H1 (cell line): ENCODE data around the gene APOOL. TPM values are rescaled to one million over a fixed set of nuclear protein-coding genes. Genes with fewer than 3 reads are reported as not detected.

Source experiments
- CTCF ChIA-PET: fragments of 300-600 bp; sonication (Branson Sonifier 250); formaldehyde crosslinking; loops from one replicate; lab custom pipeline; 2021; ENCODE audit not compliant: partially characterized antibody; lab: Charles Lee
- POLR2A ChIA-PET: fragments of 300-600 bp; sonication (Branson Sonifier 250); formaldehyde crosslinking; loops from one replicate; lab custom pipeline; 2021; ENCODE audit warnings: inconsistent platforms; ENCODE audit not compliant: partially characterized antibody; lab: Charles Lee
- DNase-seq, 2 experiments: peaks; one replicate each; pipeline versions ENCODE4 v3.0.0 to v3.0.0-alpha.2; 2010 to 2022; ENCODE audit warnings: low spot score in 2 of 2, low read depth in 1 of 2, mixed read lengths in 1 of 2
- FAIRE-seq: peaks from 2 replicates; lab custom pipeline; 2011; peaks lifted over from hg19 to GRCh38; lab: Jason Lieb, UNC
- H2AFZ ChIP-seq: 2 replicates; pipeline ENCODE4 v1.8.1; 2012; ENCODE audit warnings: low read length, inconsistent platforms
- H2AK5ac ChIP-seq: 2 replicates; pipeline ENCODE4 v1.6.1; 2013; ENCODE audit warnings: low read depth, low read length
- H2BK120ac ChIP-seq: replicated peaks from 2 replicates; pipeline ENCODE3; 2013; ENCODE audit warnings: low read depth, low read length, inconsistent platforms
- H2BK12ac ChIP-seq: 2 replicates; pipeline ENCODE4 v1.6.1; 2013; ENCODE audit warnings: low read depth, low read length
- H2BK15ac ChIP-seq: 2 replicates; pipeline ENCODE4 v1.6.1; 2013; ENCODE audit warnings: low read length
- H2BK20ac ChIP-seq: 2 replicates; pipeline ENCODE4 v1.6.1; 2013; ENCODE audit warnings: low read length
- H2BK5ac ChIP-seq: 2 replicates; pipeline ENCODE4 v1.6.1; 2013; ENCODE audit warnings: low read depth, low read length
- H3K14ac ChIP-seq: 2 replicates; pipeline ENCODE4 v1.6.1; 2013; ENCODE audit warnings: inconsistent platforms; ENCODE audit not compliant: insufficient read length
- H3K18ac ChIP-seq: 2 replicates; pipeline ENCODE4 v1.6.1; 2013; ENCODE audit warnings: low read length; ENCODE audit errors: extremely low read depth
- H3K23ac ChIP-seq: 2 replicates; pipeline ENCODE4 v1.6.1; 2013; ENCODE audit warnings: inconsistent platforms; ENCODE audit not compliant: insufficient read length
- H3K23me2 ChIP-seq: 2 replicates; pipeline ENCODE4 v1.6.1; 2013; ENCODE audit warnings: low read depth, low read length
- H3K27ac ChIP-seq: 2 replicates; pipeline ENCODE4 v1.6.1; 2011; ENCODE audit warnings: low read depth, low read length, inconsistent platforms
- H3K27me3 ChIP-seq, 4 experiments: replicated peaks in 1 of 4; 1 replicate in 1 of 4; 2 replicates in 3 of 4; pipeline versions ENCODE4 v1.6.1 to v1.8.1; 2011 to 2013; ENCODE audit warnings: low read length in 3 of 4, mild to moderate bottlenecking in 3 of 4, inconsistent platforms in 2 of 4, mixed read lengths in 2 of 4, moderate library complexity in 1 of 4; ENCODE audit not compliant: control insufficient read depth in 3 of 4, insufficient read depth in 3 of 4; ENCODE audit errors: extremely low read depth in 1 of 4
- H3K36me3 ChIP-seq, 4 experiments: 2 replicates each; pipeline versions ENCODE4 v1.6.1 to v1.8.1; 2011 to 2013; ENCODE audit warnings: mild to moderate bottlenecking in 4 of 4, low read length in 3 of 4, moderate library complexity in 2 of 4, control low read depth in 1 of 4, inconsistent platforms in 1 of 4; ENCODE audit not compliant: insufficient read depth in 4 of 4, control insufficient read depth in 2 of 4
- H3K4ac ChIP-seq: replicated peaks from 2 replicates; pipeline ENCODE3; 2013; ENCODE audit warnings: low read length, low read depth, mixed read lengths, inconsistent platforms; ENCODE audit not compliant: insufficient read length
- H3K4me1 ChIP-seq, 4 experiments: replicated peaks in 1 of 4; 1 replicate in 1 of 4; 2 replicates in 3 of 4; pipeline versions ENCODE4 v1.6.1 to v1.8.1; 2011 to 2013; ENCODE audit warnings: low read length in 3 of 4, inconsistent platforms in 2 of 4, mixed read lengths in 1 of 4; ENCODE audit not compliant: insufficient read depth in 4 of 4, control insufficient read depth in 3 of 4
- H3K4me2 ChIP-seq, 2 experiments: 2 replicates each; pipeline versions ENCODE4 v1.6.1 to v1.8.1; 2011 to 2013; ENCODE audit warnings: low read depth in 2 of 2, low read length in 2 of 2, control low read depth in 1 of 2, inconsistent platforms in 1 of 2, mild to moderate bottlenecking in 1 of 2; ENCODE audit not compliant: insufficient read depth in 1 of 2
- H3K4me3 ChIP-seq, 4 experiments: fragments of 200-600, 300-600 bp in 1 of 4; sonication (generic), shearing (Covaris generic), sonication (Bioruptor Twin) in 1 of 4; 2 replicates each; pipeline versions ENCODE4 v1.5.1 to v1.8.1; 2011 to 2016; ENCODE audit warnings: low read length in 4 of 4, low read depth in 3 of 4, control low read depth in 2 of 4, inconsistent platforms in 2 of 4, mild to moderate bottlenecking in 2 of 4, mixed read lengths in 1 of 4, moderate library complexity in 1 of 4; ENCODE audit not compliant: insufficient read depth in 2 of 4; ENCODE audit errors: extremely low read depth in 1 of 4
- H3K56ac ChIP-seq: replicated peaks from 2 replicates; pipeline ENCODE3; 2013; ENCODE audit warnings: low read depth, mild to moderate bottlenecking, mixed read lengths, low read length, inconsistent platforms; ENCODE audit not compliant: insufficient read length
- H3K79me1 ChIP-seq: 2 replicates; pipeline ENCODE4 v1.6.1; 2013; ENCODE audit warnings: low read depth, low read length, control low read depth
- H3K79me2 ChIP-seq, 2 experiments: 2 replicates each; pipeline versions ENCODE4 v1.6.1 to v1.8.1; 2012 to 2013; ENCODE audit warnings: low read length in 2 of 2, mild to moderate bottlenecking in 2 of 2, inconsistent platforms in 1 of 2; ENCODE audit not compliant: insufficient read depth in 2 of 2, control insufficient read depth in 1 of 2
- H3K9ac ChIP-seq, 4 experiments: replicated peaks in 1 of 4; 1 replicate in 1 of 4; 2 replicates in 3 of 4; pipeline versions ENCODE4 v1.6.1 to v1.8.1; 2011 to 2013; ENCODE audit warnings: low read depth in 3 of 4, low read length in 3 of 4, control low read depth in 2 of 4, mild to moderate bottlenecking in 2 of 4, moderate library complexity in 2 of 4, inconsistent platforms in 1 of 4; ENCODE audit errors: extremely low read depth in 1 of 4
- H3K9me3 ChIP-seq, 2 experiments: 2 replicates each; pipeline versions ENCODE4 v1.6.1 to v1.8.1; 2012 to 2013; ENCODE audit warnings: mild to moderate bottlenecking in 2 of 2, moderate library complexity in 2 of 2, control low read depth in 1 of 2, inconsistent platforms in 1 of 2, low read depth in 1 of 2, low read length in 1 of 2, mixed read lengths in 1 of 2; ENCODE audit not compliant: insufficient read depth in 2 of 2
- H4K20me1 ChIP-seq, 2 experiments: replicated peaks in 1 of 2; 2 replicates each; pipeline versions ENCODE3 to v1.8.1; 2011 to 2013; ENCODE audit warnings: inconsistent platforms in 2 of 2, low read length in 2 of 2, mild to moderate bottlenecking in 1 of 2; ENCODE audit not compliant: insufficient read depth in 2 of 2, control insufficient read depth in 1 of 2
- H4K5ac ChIP-seq: 2 replicates; pipeline ENCODE4 v1.6.1; 2013; ENCODE audit warnings: low read length, low read depth, mixed read lengths, inconsistent platforms; ENCODE audit not compliant: insufficient read length
- H4K8ac ChIP-seq: 2 replicates; pipeline ENCODE4 v1.8.0; 2013; ENCODE audit warnings: mild to moderate bottlenecking, moderate library complexity, low read length, inconsistent platforms; ENCODE audit not compliant: insufficient read depth; ENCODE audit errors: extremely low read depth
- H4K91ac ChIP-seq: replicated peaks from 2 replicates; pipeline ENCODE3; 2013; ENCODE audit warnings: low read length, mixed read lengths, inconsistent platforms; ENCODE audit not compliant: insufficient read length
- CBX8 ChIP-seq: fragments of 300-800, 300-1000 bp; sonication (generic); IDR thresholded peaks from 2 replicates; pipeline ENCODE4 v1.7.1; 2016; ENCODE audit warnings: low read depth, low read length, borderline replicate concordance
- CHD1 ChIP-seq: IDR thresholded peaks from 2 replicates; pipeline ENCODE4 v1.6.1; 2012; ENCODE audit warnings: low read depth, low read length, improper control_type of control experiment
- CREB1 ChIP-seq: IDR thresholded peaks from 2 replicates; pipeline ENCODE4 v1.6.1; 2012; ENCODE audit warnings: inconsistent platforms
- CTCF ChIP-seq, 3 experiments: IDR thresholded peaks; 1 replicate in 2 of 3; 2 replicates in 1 of 3; pipeline versions ENCODE4 v1.5.1 to v1.6.1; 2011; ENCODE audit warnings: low read length in 3 of 3, mild to moderate bottlenecking in 3 of 3, inconsistent platforms in 2 of 3, low read depth in 1 of 3, moderate library complexity in 1 of 3; ENCODE audit not compliant: insufficient read depth in 1 of 3; ENCODE audit errors: control extremely low read depth in 1 of 3
- EGR1 ChIP-seq: IDR thresholded peaks from 2 replicates; pipeline ENCODE4 v1.6.1; 2011; ENCODE audit warnings: low read depth, low read length, borderline replicate concordance
- EP300 ChIP-seq, 2 experiments: IDR thresholded peaks; 1 replicate in 1 of 2; 2 replicates in 1 of 2; pipeline ENCODE4 v1.6.1; 2011 to 2012; ENCODE audit warnings: low read depth in 2 of 2, low read length in 2 of 2, mild to moderate bottlenecking in 2 of 2, borderline replicate concordance in 1 of 2, inconsistent platforms in 1 of 2, moderate library complexity in 1 of 2
- GABPA ChIP-seq: IDR thresholded peaks from 2 replicates; pipeline ENCODE4 v1.6.1; 2011; ENCODE audit warnings: mild to moderate bottlenecking, low read length, moderate library complexity, borderline replicate concordance; ENCODE audit not compliant: insufficient read depth
- KDM1A ChIP-seq: fragments of 200-600, 300-600 bp; sonication (generic); IDR thresholded peaks from 2 replicates; pipeline ENCODE4 v1.7.1; 2016; ENCODE audit warnings: mild to moderate bottlenecking, low read length, borderline replicate concordance
- KDM4A ChIP-seq: IDR thresholded peaks from one replicate; pipeline ENCODE4 v1.7.1; 2012; ENCODE audit warnings: low read depth, mild to moderate bottlenecking, moderate library complexity, low read length, inconsistent platforms; ENCODE audit not compliant: severe bottlenecking
- POLR2A ChIP-seq, 2 experiments: IDR thresholded peaks; 1 replicate in 1 of 2; 2 replicates in 1 of 2; pipeline ENCODE4 v1.6.1; 2011; ENCODE audit warnings: low read depth in 2 of 2, low read length in 2 of 2, mild to moderate bottlenecking in 2 of 2; ENCODE audit errors: control extremely low read depth in 1 of 2
- POU5F1 ChIP-seq: IDR thresholded peaks from 2 replicates; pipeline ENCODE4 v1.6.1; 2011; ENCODE audit warnings: low read depth, mild to moderate bottlenecking, low read length, moderate library complexity
- SIX5 ChIP-seq: IDR thresholded peaks from 2 replicates; pipeline ENCODE4 v1.6.1; 2011; ENCODE audit warnings: mild to moderate bottlenecking, low read depth, low read length
- TCF12 ChIP-seq: IDR thresholded peaks from 2 replicates; pipeline ENCODE4 v1.6.1; 2011; ENCODE audit warnings: low read depth, mild to moderate bottlenecking, low read length
- WGBS, 2 experiments: shearing (Covaris generic) in 1 of 2; methylation state at CpG; one replicate each; pipeline versions ENCODE4 v1.1.6 to v1.1.7; 2013 to 2015; ENCODE audit warnings: low lambda C conversion rate in 2 of 2, mixed read lengths in 2 of 2, inconsistent platforms in 1 of 2, low coverage in 1 of 2, missing lambda C conversion rate in 1 of 2; ENCODE audit not compliant: insufficient replicate concordance in 2 of 2, insufficient coverage in 1 of 2, insufficient read length in 1 of 2; ENCODE audit errors: extremely low coverage in 1 of 2, missing lambda C conversion rate in 1 of 2; 5-methylcytosine and 5-hydroxymethylcytosine counted together
- polyA plus RNA-seq, 7 experiments: library from polyadenylated mRNA; depleted of rRNA in 3 of 7; stranded (reverse) in 5 of 7; unstranded in 2 of 7; fragments of >200 nt in 5 of 7; fragments of 200-250 nt in 2 of 7; gene quantifications; 1 replicate in 5 of 7; 2 replicates in 1 of 7; 4 replicates in 1 of 7; pipeline versions ENCODE4 v1.2.1 to v1.2.3, GENCODE V29; 2011 to 2013; ENCODE audit warnings: missing spikeins in 2 of 7, mixed read lengths in 2 of 7
- total RNA-seq: library from RNA; stranded (reverse); fragmentation: NEBNext Ultra II Directional; extraction: Animal tissue kit (Norgen Biotek cat#: 25700); gene quantifications from 2 replicates; pipeline ENCODE4 v1.2.1, GENCODE V29; 2021

APOOL gene
- total and polyA plus RNA-seq, 2 of the 8 experiments (the other 6 are each of a cell fraction or from before 2014, with no cell fraction given) = 2.4 to 8.1 TPM

- Histone ChIP-seq H3K9ac (no peak overlapping the region), H3K27ac (no peak overlapping the region), H3K4me3 (no peak overlapping the region), H3K4ac (no peak overlapping the region), H4K91ac (no peak overlapping the region), H3K14ac (no peak overlapping the region), H2BK15ac (no peak overlapping the region), H3K23ac (no peak overlapping the region), H3K4me2 (no peak overlapping the region), H3K9me3 (no peaks in the 10 kb centered on the region), H2BK20ac (no peak overlapping the region), H3K18ac (no peak overlapping the region), H3K79me2 (no peaks in the 10 kb centered on the region), H2BK12ac (no peak overlapping the region), H3K4me1 (no peaks in the 10 kb centered on the region), H3K23me2 (no peaks in the 10 kb centered on the region), H4K8ac (no peak overlapping the region), H3K56ac (no peak overlapping the region), H2BK120ac (no peak overlapping the region), H4K20me1 (no peaks in the 10 kb centered on the region), H3K36me3 (no peaks in the 10 kb centered on the region), H2AFZ (no peak overlapping the region), H2BK5ac (no peak overlapping the region), H3K79me1 (no peaks in the 10 kb centered on the region), H3K27me3 (no peaks in the 10 kb centered on the region), H2AK5ac (no peak overlapping the region), H4K5ac (no peak overlapping the region)
- no peak for DNase-seq
- 92% methylated on average over 1 of the region's 1 CpG; no CpG with 5 or more reads in 1 of the 2 experiments for WGBS, 2 experiments
- ChIA-PET CTCF (interaction anchor here (1.1 kb wide), 1 partner anchor 322 kb away, joined by 3 read pairs; no protein-coding TSS in a partner anchor), POLR2A (no interaction called here)
- FAIRE-seq = no peak
- TF ChIP-seq CTCF (IDR thresholded peaks at IDR 0.05; ENCODE audit: control extremely low read depth in 1 of 3, insufficient read depth in 1 of 3, low read depth in 1 of 3, low read length in 3 of 3) = no peak
- TF ChIP-seq EP300 (IDR thresholded peaks at IDR 0.05; ENCODE audit: borderline replicate concordance in 1 of 2, low read depth in 2 of 2, low read length in 2 of 2) = no peak
- no peak for TF ChIP-seq GABPA
- TF ChIP-seq CHD1 = no peak
- TF ChIP-seq POLR2A (IDR thresholded peaks at IDR 0.05; ENCODE audit: control extremely low read depth in 1 of 2, low read depth in 2 of 2, low read length in 2 of 2) = no peak
- TF ChIP-seq CBX8 = no peak
- TF ChIP-seq KDM4A = no peak
- no peak for TF ChIP-seq TCF12
- no peak for TF ChIP-seq EGR1
- no peak for TF ChIP-seq KDM1A
- TF ChIP-seq POU5F1 = no peak
- TF ChIP-seq SIX5 = no peak
- no peak for TF ChIP-seq CREB1
Observed at GRCh38 chrX:85051627-85052026, 48.0 kb downstream of the APOOL start.
